AG04450 (cell line): ENCODE data around the gene TMOD2. TPM values are rescaled to one million over a fixed set of nuclear protein-coding genes. Genes with fewer than 3 reads are reported as not detected.

Source experiments
- CTCF ChIA-PET: fragments of 300-600, 350-600 bp; formaldehyde crosslinking; extraction: SDS; loops from one replicate; lab custom pipeline; 2022; ENCODE audit warnings: antibody characterized with exemption, inconsistent platforms; lab: Charles Lee
- POLR2A ChIA-PET: fragments of 350-600 bp; formaldehyde crosslinking; extraction: SDS; loops from one replicate; lab custom pipeline; 2021; ENCODE audit warnings: antibody characterized with exemption, inconsistent platforms; lab: Yijun Ruan, JAX
- DNase-seq: peaks from one replicate; pipeline ENCODE4 v3.0.0-alpha.2; 2011; ENCODE audit warnings: low read depth, low spot score
- H3K27ac ChIP-seq: one replicate; pipeline ENCODE4 v1.5.1; 2012; ENCODE audit warnings: low read depth, low read length, control low read depth
- H3K27me3 ChIP-seq: one replicate; pipeline ENCODE4 v1.6.0; 2012; ENCODE audit warnings: low read length; ENCODE audit not compliant: control insufficient read depth, insufficient read depth
- H3K4me3 ChIP-seq: 2 replicates; pipeline ENCODE4 v1.5.1; 2011; ENCODE audit warnings: mild to moderate bottlenecking, low read depth, low read length, control low read depth
- H3K9me3 ChIP-seq: 2 replicates; pipeline ENCODE4 v1.5.1; 2012; ENCODE audit warnings: low read length; ENCODE audit not compliant: control insufficient read depth, insufficient read depth
- CTCF ChIP-seq: IDR thresholded peaks from 2 replicates; pipeline ENCODE4 v1.5.1; 2011; ENCODE audit warnings: low read depth, low read length, control low read depth, inconsistent platforms
- polyA plus RNA-seq: library from polyadenylated mRNA; depleted of rRNA; stranded (reverse); fragments of >200 nt; gene quantifications from 2 replicates; pipeline ENCODE4 v1.2.3, GENCODE V29; 2011

TMOD2 gene
- polyA plus RNA-seq, 1 experiment = 3.2 TPM

GRCh38 chr15:51737522-51738305 lies 13.7 kb upstream of the TMOD2 start, which contains the start of gene LYSMD2:
LYSMD2 (minus strand) TSS chr15:51737655; CDS start chr15:51737622, 33 bp downstream.
- Histone ChIP-seq H3K9me3 (no peaks in the 10 kb centered on the region), H3K4me3 (peak within 1 kb of the TSS; percentile 69), H3K27me3 (peaks cover under 1% of the 10 kb centered on the region), H3K27ac (no peak within 1 kb of the TSS)
- TF ChIP-seq CTCF = no peak
- DNase-seq = no peak
- POLR2A ChIA-PET = interaction anchor here (0.7 kb wide), 2 partner anchors 243 to 937 kb away, joined by 4 to 6 read pairs; no protein-coding TSS in a partner anchor
- CTCF ChIA-PET = interaction anchor here (0.7 to 2.8 kb wide), 3 partner anchors 39 to 87 kb away, joined by 3 to 16 read pairs (median 5); no protein-coding TSS in a partner anchor

GRCh38 chr15:51738553-51738952 lies 12.8 kb upstream of the TMOD2 start:
- no peak for TF ChIP-seq CTCF
- Histone ChIP-seq H3K9me3 (no peaks in the 10 kb centered on the region), H3K27ac (no peak overlapping the region), H3K27me3 (peaks cover 2% of the 10 kb centered on the region), H3K4me3 (no peak overlapping the region)
- ChIA-PET CTCF (interaction anchor here (0.7 to 1.2 kb wide), 3 partner anchors 39 to 88 kb away, joined by 3 to 5 read pairs (median 3); no protein-coding TSS in a partner anchor), POLR2A (interaction anchor here (0.7 kb wide), 1 partner anchor 936 kb away, joined by 4 read pairs; no protein-coding TSS in a partner anchor)
- no peak for DNase-seq

- ChIA-PET CTCF (interaction anchor here (0.8 to 1.2 kb wide), 2 partner anchors 38 to 89 kb away, joined by 3 to 5 read pairs; no protein-coding TSS in a partner anchor), POLR2A (no interaction called here)
- Histone ChIP-seq H3K9me3 (no peaks in the 10 kb centered on the region), H3K27ac (no peak overlapping the region), H3K4me3 (no peak overlapping the region), H3K27me3 (peaks cover 2% of the 10 kb centered on the region)
- DNase-seq = no peak
- TF ChIP-seq CTCF = no peak
Measured at GRCh38 chr15:51739061-51739712, 12.2 kb upstream of the TMOD2 start.

- POLR2A ChIA-PET = no interaction called here
Measured at GRCh38 chr15:51749307-51749706, 2.1 kb upstream of the TMOD2 start.

More at GRCh38 chr15:51749307-51749706, 2.1 kb upstream of the TMOD2 start:
- CTCF ChIA-PET = interaction anchor here (1.7 to 3.3 kb wide), 2 partner anchors 27 to 99 kb away, joined by 7 to 15 read pairs; no protein-coding TSS in a partner anchor
- DNase-seq = no peak
- Histone ChIP-seq H3K9me3 (no peaks in the 10 kb centered on the region), H3K27me3 (peaks cover 25% of the 10 kb centered on the region), H3K27ac (no peak overlapping the region), H3K4me3 (no peak overlapping the region)
- no peak for TF ChIP-seq CTCF
